Forelimb muscle (tissue), 1 donor: ENCODE results near the gene PLD3. TPM values are rescaled to one million over a fixed set of nuclear protein-coding genes. Genes with fewer than 3 reads are reported as not detected.

ENCODE experiments used
- polyA plus RNA-seq: library from polyadenylated mRNA; unstranded; fragments of 120-200 nt; gene quantifications from one replicate; pipeline ENCODE4 v1.2.1, GENCODE V29; 2013; ENCODE audit not compliant: insufficient read length

The PLD3 gene
- polyA plus RNA-seq, 1 donor = 232 TPM

Other genes starting within 250 kb of the PLD3 start
- gene MAP3K10, start 157.3 kb upstream of the PLD3 start, polyA plus RNA-seq = 10.1 TPM
- 0.10 TPM for gene TTC9B, start 130.3 kb upstream of the PLD3 start, polyA plus RNA-seq
- 0.65 TPM for gene CCNP, start 122.0 kb upstream of the PLD3 start, polyA plus RNA-seq
- 187 TPM for gene AKT2, start 63.4 kb upstream of the PLD3 start, polyA plus RNA-seq
- 77.2 TPM for gene C19orf47, start 298 bp upstream of the PLD3 start, polyA plus RNA-seq
- gene HIPK4, start 41.5 kb downstream of the PLD3 start, polyA plus RNA-seq = 2.5 TPM
- gene PRX, start 64.7 kb downstream of the PLD3 start, polyA plus RNA-seq = 7.7 TPM
- 5.8 TPM for gene SERTAD1, start 77.3 kb downstream of the PLD3 start, polyA plus RNA-seq
- gene SERTAD3, start 95.6 kb downstream of the PLD3 start, polyA plus RNA-seq = 52.9 TPM
- gene BLVRB, start 117.0 kb downstream of the PLD3 start, polyA plus RNA-seq = 32.2 TPM
- 0.33 TPM for gene SPTBN4, start 118.3 kb downstream of the PLD3 start, polyA plus RNA-seq
- 18.3 TPM for gene SHKBP1, start 228.2 kb downstream of the PLD3 start, polyA plus RNA-seq